Natural killer cell treated with Interleukin-12 subunit alpha and Interleukin-12 subunit beta and Interleukin-15 and Interleukin-18, amount 100 ng/mL, for 72 hours (primary cell): ENCODE measurements around the gene NDRG3. TPM values are rescaled to one million over a fixed set of nuclear protein-coding genes. Genes with fewer than 3 reads are reported as not detected.

Source experiments
- ATAC-seq, 2 donors: fragments of 150-1000 bp; cut with Tn5 transposase in 1 of 2; sonication (Bioruptor Pico), chemical (Tn5 transposase) in 1 of 2; 2 replicates each; pipeline ENCODE4 v1.10.0; 2021
- DNase-seq: peaks from one replicate; pipeline ENCODE4 v3.0.0; 2022; ENCODE audit warnings: low spot score
- H3K27ac Mint-ChIP-seq, 2 donors: 1 replicate in 1 of 2; 2 replicates in 1 of 2; pipeline ENCODE4 v1.8.0; 2022; ENCODE audit warnings: mixed read lengths in 2 of 2, mild to moderate bottlenecking in 1 of 2, moderate library complexity in 1 of 2
- H3K27me3 Mint-ChIP-seq, 2 donors: 1 replicate in 1 of 2; 2 replicates in 1 of 2; pipeline ENCODE4 v1.8.0; 2022; ENCODE audit warnings: mixed read lengths in 2 of 2
- H3K36me3 Mint-ChIP-seq: one replicate; pipeline ENCODE4 v1.8.0; 2022; ENCODE audit warnings: mixed read lengths
- H3K4me1 Mint-ChIP-seq, 2 donors: 1 replicate in 1 of 2; 2 replicates in 1 of 2; pipeline ENCODE4 v1.8.0; 2022; ENCODE audit warnings: low read depth in 2 of 2, mixed read lengths in 2 of 2, mild to moderate bottlenecking in 1 of 2
- H3K4me3 Mint-ChIP-seq: one replicate; pipeline ENCODE4 v1.8.0; 2022; ENCODE audit warnings: mixed read lengths
- H3K9me3 Mint-ChIP-seq: 2 replicates; pipeline ENCODE4 v1.8.0; 2022; ENCODE audit warnings: mixed read lengths
- total RNA-seq, 2 donors: library from RNA; stranded (reverse); gene quantifications; one replicate each; pipeline ENCODE4 v1.2.3, GENCODE V29; 2022

The NDRG3 gene
- total RNA-seq = 10 to 100 TPM; 19.0 to 20.6 TPM

GRCh38 chr20:36745927-36746659 lies at the start of gene NDRG3:
Gene NDRG3 (minus strand): TSS chr20:36746090. CDS start chr20:36721735, 24,355 bp downstream.
- Mint-ChIP-seq H3K36me3 (no peaks in the 10 kb centered on the region), H3K27ac (peak within 1 kb of the TSS; percentile 81 to 84), H3K27me3 (no peaks in the 10 kb centered on the region), H3K9me3 (no peaks in the 10 kb centered on the region), H3K4me3 (peak within 1 kb of the TSS; percentile 88), H3K4me1 (peaks cover 19 to 20% of the 10 kb centered on the region in 2 donors)
- DNase-seq = peak; percentile 90
- peak; percentile 99 for ATAC-seq

DNA sequence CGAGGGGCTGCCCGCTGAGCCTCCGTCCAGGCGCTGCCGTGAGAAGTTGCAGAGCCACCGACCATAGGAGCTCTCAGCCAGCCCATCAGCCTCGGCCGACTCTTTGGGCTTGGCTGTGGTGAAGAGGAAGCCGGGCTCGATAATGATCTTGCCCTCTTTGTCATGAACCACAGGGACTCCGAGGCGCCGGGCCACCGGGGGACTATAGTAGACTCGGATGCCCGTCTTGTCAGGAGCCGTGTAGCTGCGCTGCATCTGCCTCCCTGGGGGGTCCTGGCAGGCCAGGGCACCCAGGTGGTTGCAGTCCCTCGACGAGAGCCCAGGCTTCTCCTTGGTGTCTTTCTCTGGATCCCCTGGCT lies 48.2 kb upstream of the NDRG3 start:
- peak in 1 of 2 donors; percentile 49 for ATAC-seq
- H3K4me1 Mint-ChIP-seq = peaks cover 0 to 6% of the 10 kb centered on the region in 2 donors
- no peaks in the 10 kb centered on the region for H3K36me3 Mint-ChIP-seq
- no peak overlapping the region for H3K27ac Mint-ChIP-seq
- DNase-seq = no peak
- H3K4me3 Mint-ChIP-seq = no peak overlapping the region
- no peaks in the 10 kb centered on the region for H3K27me3 Mint-ChIP-seq
- no peaks in the 10 kb centered on the region for H3K9me3 Mint-ChIP-seq

GRCh38 chr20:36793294-36794115 lies 47.6 kb upstream of the NDRG3 start:
- DNase-seq (no peak), ATAC-seq (peak in 1 of 2 donors; percentile 21)
- no peak overlapping the region for H3K27ac Mint-ChIP-seq
- H3K4me3 Mint-ChIP-seq = no peak overlapping the region
- H3K27me3 Mint-ChIP-seq = no peaks in the 10 kb centered on the region
- no peaks in the 10 kb centered on the region for H3K9me3 Mint-ChIP-seq
- H3K4me1 Mint-ChIP-seq = peaks cover 0 to 6% of the 10 kb centered on the region in 2 donors
- H3K36me3 Mint-ChIP-seq = no peaks in the 10 kb centered on the region

- Mint-ChIP-seq H3K27ac (no peak overlapping the region), H3K4me1 (peaks cover 0 to 6% of the 10 kb centered on the region in 2 donors), H3K9me3 (no peaks in the 10 kb centered on the region), H3K4me3 (no peak overlapping the region), H3K27me3 (no peaks in the 10 kb centered on the region), H3K36me3 (no peaks in the 10 kb centered on the region)
- ATAC-seq (no peak), DNase-seq (no peak)
These were observed 46.5 kb upstream of the NDRG3 start for GRCh38 chr20:36792422-36792821.

- ATAC-seq (no peak), DNase-seq (no peak)
- Mint-ChIP-seq H3K27ac (no peak overlapping the region), H3K4me1 (peaks cover 0 to 6% of the 10 kb centered on the region in 2 donors), H3K36me3 (no peaks in the 10 kb centered on the region), H3K27me3 (no peaks in the 10 kb centered on the region), H3K9me3 (no peaks in the 10 kb centered on the region), H3K4me3 (no peak overlapping the region)
These were observed 46.0 kb upstream of the NDRG3 start for GRCh38 chr20:36791862-36792261.

DNA sequence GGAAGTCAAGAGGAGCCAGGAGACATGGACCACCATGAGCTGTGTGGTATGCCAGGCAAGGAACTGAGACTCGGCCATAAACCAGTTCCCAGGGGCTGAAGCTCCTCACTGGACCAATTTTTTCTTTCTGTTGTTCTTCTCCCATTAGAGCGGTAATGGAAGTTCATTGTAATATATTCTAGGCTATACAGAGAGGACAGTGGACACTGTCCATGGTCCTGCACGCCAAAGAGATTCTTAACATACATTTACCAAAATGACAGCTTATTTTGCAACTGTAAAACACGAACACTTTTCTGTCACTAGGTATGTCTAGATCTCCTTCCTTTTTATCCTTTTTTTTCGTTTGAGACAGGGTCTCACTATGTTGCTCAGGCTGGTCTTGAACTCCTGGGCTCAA lies 40.8 kb upstream of the NDRG3 start:
- Mint-ChIP-seq H3K4me1 (peaks cover 0 to 2% of the 10 kb centered on the region in 2 donors), H3K36me3 (no peaks in the 10 kb centered on the region), H3K4me3 (no peak overlapping the region), H3K27ac (no peak overlapping the region), H3K27me3 (no peaks in the 10 kb centered on the region), H3K9me3 (no peaks in the 10 kb centered on the region)
- ATAC-seq = no peak
- no peak for DNase-seq

DNA sequence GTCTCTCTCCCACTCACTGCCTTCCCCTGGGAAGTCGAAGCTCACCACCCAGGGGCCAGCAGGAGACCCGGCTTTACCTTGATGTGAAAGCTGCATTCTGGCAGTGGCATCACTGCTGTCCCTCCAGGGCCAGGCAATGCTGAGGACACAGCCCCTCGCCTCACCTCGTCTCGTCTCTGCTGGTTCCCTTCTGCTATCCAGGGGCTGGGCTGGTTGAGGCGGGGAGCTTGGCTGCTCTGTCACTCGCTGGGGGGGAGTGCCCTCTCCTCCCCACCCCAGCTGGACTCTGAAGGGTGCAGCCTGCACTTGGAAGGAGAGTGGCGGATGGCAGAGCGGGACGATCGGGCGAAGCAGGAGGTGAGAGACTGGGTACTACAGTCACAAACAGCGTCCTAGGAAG lies 40.4 kb upstream of the NDRG3 start:
- no peaks in the 10 kb centered on the region for H3K4me1 Mint-ChIP-seq
- no peaks in the 10 kb centered on the region for H3K9me3 Mint-ChIP-seq
- H3K27ac Mint-ChIP-seq = no peak overlapping the region
- H3K4me3 Mint-ChIP-seq = no peak overlapping the region
- ATAC-seq (no peak), DNase-seq (no peak)
- H3K27me3 Mint-ChIP-seq = no peaks in the 10 kb centered on the region
- H3K36me3 Mint-ChIP-seq = no peaks in the 10 kb centered on the region

DNA sequence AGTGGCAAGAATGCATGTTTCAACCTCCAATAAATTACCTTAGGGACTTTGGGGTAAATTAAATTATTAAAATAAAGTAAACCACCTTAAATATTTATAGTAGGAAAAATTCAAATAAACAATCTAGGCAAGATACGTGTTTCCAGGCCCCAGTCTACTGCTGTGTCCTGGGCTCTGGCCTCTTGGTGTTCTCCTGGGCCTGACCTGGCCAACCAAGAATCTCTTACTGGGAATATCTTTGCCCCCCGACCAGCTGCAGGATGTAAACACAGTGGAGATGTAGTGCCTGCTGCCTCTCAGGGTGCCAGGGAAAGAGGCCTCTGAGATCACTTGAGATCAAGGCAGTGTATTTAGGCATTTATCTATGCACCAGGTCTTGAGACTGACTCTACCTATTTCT lies 39.4 kb upstream of the NDRG3 start:
- no peak for ATAC-seq

DNA sequence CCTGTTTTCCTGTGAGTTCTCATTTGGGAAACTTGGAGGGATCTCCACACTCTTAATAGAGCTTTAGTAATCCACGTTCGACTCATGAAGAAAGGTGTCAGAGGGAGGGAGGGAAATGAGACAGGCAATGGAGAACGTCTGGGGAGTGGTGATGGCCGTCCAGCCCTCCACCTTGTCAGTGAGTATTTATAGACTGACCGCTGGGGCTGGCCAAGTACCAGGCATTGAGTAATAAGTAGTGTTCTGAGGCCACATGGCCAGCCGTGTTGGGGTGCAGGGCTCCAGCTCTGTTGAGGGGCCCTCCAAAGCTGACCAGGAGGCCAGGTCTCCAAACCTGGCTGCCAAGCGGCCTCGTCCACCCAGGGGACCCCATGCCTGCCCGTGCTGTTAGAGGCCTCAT lies 39.0 kb upstream of the NDRG3 start:
- no peak for ATAC-seq
- Mint-ChIP-seq H3K27me3 (no peaks in the 10 kb centered on the region), H3K4me1 (no peaks in the 10 kb centered on the region), H3K9me3 (no peaks in the 10 kb centered on the region), H3K4me3 (no peak overlapping the region), H3K27ac (no peak overlapping the region), H3K36me3 (no peaks in the 10 kb centered on the region)
- DNase-seq = no peak

More for the DNA sequence above, 39.4 kb upstream of the NDRG3 start:
- no peaks in the 10 kb centered on the region for H3K9me3 Mint-ChIP-seq
- no peaks in the 10 kb centered on the region for H3K27me3 Mint-ChIP-seq
- no peak overlapping the region for H3K4me3 Mint-ChIP-seq
- H3K27ac Mint-ChIP-seq = no peak overlapping the region
- no peak for DNase-seq
- H3K4me1 Mint-ChIP-seq = no peaks in the 10 kb centered on the region
- H3K36me3 Mint-ChIP-seq = no peaks in the 10 kb centered on the region

- Mint-ChIP-seq H3K27me3 (no peaks in the 10 kb centered on the region), H3K9me3 (no peaks in the 10 kb centered on the region), H3K4me1 (no peaks in the 10 kb centered on the region), H3K36me3 (no peaks in the 10 kb centered on the region), H3K4me3 (no peak overlapping the region), H3K27ac (no peak overlapping the region)
- DNase-seq (no peak), ATAC-seq (no peak)
These were observed 38.2 kb upstream of the NDRG3 start for GRCh38 chr20:36784116-36784515.

DNA sequence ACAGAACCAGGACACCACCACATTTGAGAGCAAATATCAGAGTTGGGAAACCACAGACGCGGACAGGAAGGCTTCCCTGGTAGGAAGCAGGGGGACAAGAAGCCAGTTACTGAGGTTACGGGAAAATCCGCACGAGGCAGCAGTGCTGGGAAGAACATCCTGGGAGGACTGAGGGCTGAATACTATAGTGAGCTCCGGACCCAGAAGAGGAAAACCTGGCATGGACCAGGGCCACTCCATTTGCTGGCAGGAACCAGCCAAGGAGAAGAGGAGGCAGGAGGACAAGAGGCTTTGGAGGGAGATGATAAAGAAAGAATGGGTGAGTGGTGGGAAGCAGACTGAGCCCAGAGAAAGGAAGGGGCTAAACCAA lies 33.8 kb upstream of the NDRG3 start:
- Mint-ChIP-seq H3K36me3 (no peaks in the 10 kb centered on the region), H3K27me3 (no peaks in the 10 kb centered on the region), H3K27ac (peak overlapping the region in 1 of 2 donors; percentile 48), H3K4me3 (no peak overlapping the region), H3K4me1 (peaks cover 0 to 2% of the 10 kb centered on the region in 2 donors), H3K9me3 (no peaks in the 10 kb centered on the region)
- no peak for ATAC-seq
- no peak for DNase-seq

DNA sequence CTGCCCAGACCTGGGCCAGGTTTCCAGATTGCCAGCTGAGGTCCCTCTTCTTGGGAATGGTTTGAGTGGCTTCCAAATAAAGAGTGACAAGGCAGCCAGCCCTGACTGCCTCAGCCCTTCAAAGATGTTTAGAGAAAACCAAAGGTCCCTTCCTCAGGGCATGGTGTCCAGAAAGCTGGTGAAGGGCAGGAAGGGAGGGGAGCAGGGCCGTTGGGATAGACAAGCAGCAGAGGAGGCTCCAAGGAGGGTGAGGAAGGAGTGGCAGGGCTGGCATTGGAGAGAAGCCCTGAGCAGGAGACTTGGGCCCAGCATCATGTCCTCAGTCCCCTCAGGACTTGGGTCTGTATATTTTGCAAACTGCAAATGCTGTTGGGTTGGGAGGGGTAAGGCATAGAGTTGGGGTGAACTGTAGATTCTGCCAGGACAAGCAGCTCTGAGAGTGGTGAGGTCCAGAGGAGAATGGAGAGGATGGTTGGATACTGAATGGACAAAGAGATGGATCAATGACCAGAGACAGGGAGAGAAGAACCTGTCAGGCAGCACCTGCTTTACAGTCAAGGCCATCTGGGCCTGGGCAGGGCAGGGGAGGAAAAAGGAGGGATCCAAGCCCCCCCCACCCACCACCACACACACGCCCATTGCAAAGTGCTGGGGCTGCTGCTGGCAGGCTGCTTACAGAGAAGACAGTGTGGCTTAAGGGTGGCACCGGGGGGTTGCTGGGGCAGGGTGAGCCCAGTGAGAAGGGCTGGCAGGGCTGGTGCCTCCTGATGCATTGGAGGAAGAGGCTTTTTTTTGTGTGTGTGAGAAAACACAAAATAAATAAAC lies 33.2 kb upstream of the NDRG3 start:
- Mint-ChIP-seq H3K4me1 (peaks cover 4% of the 10 kb centered on the region in 2 donors), H3K27ac (peak overlapping the region in 1 of 2 donors; percentile 53), H3K27me3 (no peaks in the 10 kb centered on the region), H3K9me3 (no peaks in the 10 kb centered on the region), H3K36me3 (no peaks in the 10 kb centered on the region), H3K4me3 (no peak overlapping the region)
- DNase-seq (no peak), ATAC-seq (no peak)

DNA sequence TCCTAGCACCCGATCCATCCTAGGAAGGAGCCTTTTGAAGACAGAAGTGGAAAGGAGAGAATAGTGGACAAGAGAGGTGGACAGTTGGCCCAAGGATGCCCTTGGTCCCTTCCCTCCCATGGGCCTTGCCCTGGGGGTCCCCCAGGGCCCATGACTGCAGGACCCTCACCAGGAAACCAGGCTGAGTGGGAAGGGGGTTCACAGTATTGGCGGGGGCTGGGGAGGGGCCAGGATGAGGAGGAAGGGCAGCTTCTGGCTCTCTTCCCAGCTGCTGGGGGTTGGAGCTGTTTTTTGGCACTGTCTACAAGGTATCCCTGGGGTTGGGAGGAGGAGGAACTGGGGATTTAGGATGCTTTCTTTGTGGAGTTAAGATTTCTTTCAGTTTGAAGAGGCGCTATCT lies 31.7 kb upstream of the NDRG3 start:
- peaks cover 12 to 18% of the 10 kb centered on the region in 2 donors for H3K4me1 Mint-ChIP-seq
- no peaks in the 10 kb centered on the region for H3K27me3 Mint-ChIP-seq
- DNase-seq (no peak), ATAC-seq (no peak)
- no peaks in the 10 kb centered on the region for H3K9me3 Mint-ChIP-seq
- H3K4me3 Mint-ChIP-seq = no peak overlapping the region
- no peak overlapping the region for H3K27ac Mint-ChIP-seq
- H3K36me3 Mint-ChIP-seq = no peaks in the 10 kb centered on the region

GRCh38 chr20:36777167-36777566 lies 31.3 kb upstream of the NDRG3 start:
- Mint-ChIP-seq H3K27ac (no peak overlapping the region), H3K4me1 (peaks cover 14 to 22% of the 10 kb centered on the region in 2 donors), H3K9me3 (no peaks in the 10 kb centered on the region), H3K4me3 (no peak overlapping the region), H3K27me3 (no peaks in the 10 kb centered on the region), H3K36me3 (no peaks in the 10 kb centered on the region)
- DNase-seq (no peak), ATAC-seq (no peak)
